IMR-90 (cell line): ENCODE data around the gene AGAP2. TPM values are rescaled to one million over a fixed set of nuclear protein-coding genes. Genes with fewer than 3 reads are reported as not detected.

ENCODE experiments used
- ATAC-seq: fragments of 200-7000 bp; cut with Tn5 transposase; 2 replicates; pipeline ENCODE4 v1.9.1; 2020; ENCODE audit warnings: low read depth, mild to moderate bottlenecking, moderate library complexity
- BruUV-seq: library from RNA; stranded (reverse); fragments of 400-500 nt; replicated peaks from 2 replicates; lab custom pipeline; 2021; lab: Mats Ljungman, UMichigan
- CTCF ChIA-PET: fragments of 300-600 bp; formaldehyde crosslinking; extraction: SDS; loops from one replicate; lab custom pipeline; 2021; ENCODE audit warnings: antibody characterized with exemption; lab: Yijun Ruan, JAX
- POLR2A ChIA-PET: fragments of 300-600 bp; sonication (Branson Sonifier 250); formaldehyde crosslinking; loops from one replicate; lab custom pipeline; 2022; ENCODE audit warnings: antibody characterized with exemption; ENCODE audit not compliant: unreplicated experiment; lab: Charles Lee
- DNase-seq: peaks from one replicate; pipeline ENCODE4 v3.0.0; 2013
- H2AFZ ChIP-seq: replicated peaks from 2 replicates; pipeline ENCODE3; 2013; ENCODE audit warnings: low read length, mild to moderate bottlenecking; ENCODE audit not compliant: poor library complexity
- H2AK5ac ChIP-seq: 2 replicates; pipeline ENCODE4 v1.6.1; 2013; ENCODE audit warnings: low read depth, low read length, inconsistent platforms
- H2AK9ac ChIP-seq: replicated peaks from 2 replicates; pipeline ENCODE3; 2013; ENCODE audit warnings: mild to moderate bottlenecking, low read depth, low read length, moderate library complexity; ENCODE audit not compliant: poor library complexity
- H2BK120ac ChIP-seq: 2 replicates; pipeline ENCODE4 v1.6.1; 2013; ENCODE audit warnings: low read depth, low read length, inconsistent platforms
- H2BK15ac ChIP-seq: 3 replicates; pipeline ENCODE4 v1.6.1; 2013; ENCODE audit warnings: low read depth, low read length, inconsistent platforms
- H2BK20ac ChIP-seq: 2 replicates; pipeline ENCODE4 v1.6.1; 2013; ENCODE audit warnings: low read depth, mild to moderate bottlenecking, inconsistent platforms, low read length, moderate library complexity
- H2BK5ac ChIP-seq: 2 replicates; pipeline ENCODE4 v1.6.1; 2013; ENCODE audit warnings: mild to moderate bottlenecking, low read depth, low read length, inconsistent platforms; ENCODE audit not compliant: poor library complexity, severe bottlenecking
- H3K14ac ChIP-seq: replicated peaks from 2 replicates; pipeline ENCODE4 v1.6.1; 2013; ENCODE audit warnings: low read depth, low read length, inconsistent platforms
- H3K18ac ChIP-seq: 2 replicates; pipeline ENCODE4 v1.6.1; 2013; ENCODE audit warnings: low read depth, low read length, control low read depth
- H3K23ac ChIP-seq: 2 replicates; pipeline ENCODE4 v1.6.1; 2013; ENCODE audit warnings: low read depth, low read length, inconsistent platforms
- H3K27ac ChIP-seq: 2 replicates; pipeline ENCODE4 v1.5.1; 2013; ENCODE audit warnings: mild to moderate bottlenecking, control low read depth, low read length; ENCODE audit not compliant: insufficient read depth
- H3K27me3 ChIP-seq: 2 replicates; pipeline ENCODE4 v1.6.1; 2013; ENCODE audit warnings: low read length; ENCODE audit not compliant: control insufficient read depth, insufficient read depth
- H3K36me3 ChIP-seq: 2 replicates; pipeline ENCODE4 v1.6.1; 2013; ENCODE audit warnings: low read length, mixed read lengths; ENCODE audit not compliant: control insufficient read depth, insufficient read depth
- H3K4ac ChIP-seq: 2 replicates; pipeline ENCODE4 v1.6.1; 2013; ENCODE audit warnings: low read depth, low read length, inconsistent platforms
- H3K4me1 ChIP-seq: 2 replicates; pipeline ENCODE4 v1.6.1; 2013; ENCODE audit warnings: low read length, mixed read lengths; ENCODE audit not compliant: control insufficient read depth, insufficient read depth
- H3K4me2 ChIP-seq: 2 replicates; pipeline ENCODE4 v1.6.1; 2013; ENCODE audit warnings: low read depth, mild to moderate bottlenecking, control low read depth, low read length, moderate library complexity
- H3K4me3 ChIP-seq: 2 replicates; pipeline ENCODE4 v1.5.1; 2013; ENCODE audit warnings: low read depth, mild to moderate bottlenecking, control low read depth, low read length, moderate library complexity; ENCODE audit not compliant: insufficient read depth
- H3K56ac ChIP-seq: 2 replicates; pipeline ENCODE4 v1.6.1; 2013; ENCODE audit warnings: low read length, inconsistent platforms; ENCODE audit not compliant: insufficient read depth; ENCODE audit errors: extremely low read depth
- H3K79me1 ChIP-seq, 2 experiments: 2 replicates each; pipeline ENCODE4 v1.6.1; 2013; ENCODE audit warnings: low read length in 2 of 2, inconsistent platforms in 1 of 2, low read depth in 1 of 2
- H3K9ac ChIP-seq: 2 replicates; pipeline ENCODE4 v1.6.1; 2013; ENCODE audit warnings: low read depth, low read length, control low read depth
- H3K9me1 ChIP-seq: 2 replicates; pipeline ENCODE4 v1.6.1; 2013; ENCODE audit warnings: low read length, inconsistent platforms; ENCODE audit not compliant: insufficient read depth
- H3K9me3 ChIP-seq: 2 replicates; pipeline ENCODE4 v1.6.1; 2013; ENCODE audit warnings: low read length; ENCODE audit not compliant: control insufficient read depth, insufficient read depth
- H4K20me1 ChIP-seq: 2 replicates; pipeline ENCODE4 v1.6.1; 2013; ENCODE audit warnings: low read length, inconsistent platforms; ENCODE audit not compliant: insufficient read depth
- H4K5ac ChIP-seq: 2 replicates; pipeline ENCODE4 v1.6.1; 2013; ENCODE audit warnings: mild to moderate bottlenecking, low read depth, low read length, control low read depth
- H4K8ac ChIP-seq, 2 experiments: 2 replicates each; pipeline ENCODE4 v1.6.1; 2013; ENCODE audit warnings: low read depth in 2 of 2, low read length in 2 of 2, control low read depth in 1 of 2, inconsistent platforms in 1 of 2
- H4K91ac ChIP-seq: 2 replicates; pipeline ENCODE4 v1.6.1; 2013; ENCODE audit warnings: low read depth, low read length, inconsistent platforms; ENCODE audit not compliant: insufficient read depth
- MAZ ChIP-seq: IDR thresholded peaks from 2 replicates; pipeline ENCODE4 v1.6.1; 2012; ENCODE audit warnings: low read depth, mild to moderate bottlenecking, low read length, improper control_type of control experiment, moderate library complexity, borderline replicate concordance
- MXI1 ChIP-seq: IDR thresholded peaks from 2 replicates; pipeline ENCODE4 v1.6.1; 2012; ENCODE audit warnings: low read depth, mild to moderate bottlenecking, low read length, moderate library complexity, borderline replicate concordance
- POLR2A ChIP-seq: IDR thresholded peaks from 2 replicates; pipeline ENCODE4 v1.6.1; 2012; ENCODE audit warnings: mild to moderate bottlenecking, low read depth, low read length
- RAD21 ChIP-seq: IDR thresholded peaks from 2 replicates; pipeline ENCODE4 v1.6.1; 2012; ENCODE audit warnings: low read length, improper control_type of control experiment
- WGBS, 2 experiments: methylation state at CpG; one replicate each; pipeline versions ENCODE4 v1.1.5 to v1.1.7; 2013; ENCODE audit warnings: missing lambda C conversion rate in 2 of 2; ENCODE audit not compliant: insufficient read length in 1 of 2; ENCODE audit errors: extremely low coverage in 2 of 2; 5-methylcytosine and 5-hydroxymethylcytosine counted together
- dilution Hi-C: fragments of 300-500 bp; cut with HindIII; formaldehyde crosslinking; loops from one replicate; pipeline ENCODE4 v1.14.3; 2018; ENCODE audit warnings: low sequenced_read_pairs; ENCODE audit not compliant: unreplicated experiment
- in situ Hi-C: fragments of 300-500 bp; cut with MboI; formaldehyde crosslinking; loops from 3 replicates; pipeline ENCODE4 v1.14.3; 2019; ENCODE audit warnings: low sequenced_read_pairs, inconsistent platforms, mixed read lengths
- intact Hi-C: fragments of 100-400 bp; cut with micrococcal nuclease; formaldehyde crosslinking; loops from 2 replicates; pipeline ENCODE4 v1.10.0; 2022
- polyA plus RNA-seq, 3 experiments: library from polyadenylated mRNA; depleted of rRNA; stranded (reverse); fragments of >200 nt; gene quantifications; 2 replicates each; pipeline ENCODE4 v1.2.3, GENCODE V29; 2012; ENCODE audit warnings: low replicate concordance in 1 of 3
- total RNA-seq: library from RNA; depleted of rRNA; stranded (reverse); fragments of >200 nt; gene quantifications from 2 replicates; pipeline ENCODE4 v1.2.3, GENCODE V29; 2012

The AGAP2 gene
- total and polyA plus RNA-seq, 2 of the 4 experiments (the other 2 are of a cell fraction), result 0.03 to 0.18 TPM

GRCh38 chr12:57712701-57713100, 25.8 kb downstream of the AGAP2 start:
- H4K8ac ChIP-seq, result no peak overlapping the region
- no peak for ATAC-seq
- no peak overlapping the region for H3K18ac ChIP-seq
- peaks cover 25% of the 10 kb centered on the region for H3K36me3 ChIP-seq
- H2BK120ac ChIP-seq, result no peak overlapping the region
- no peaks in the 10 kb centered on the region for H3K4me1 ChIP-seq
- H2BK5ac ChIP-seq, result no peak overlapping the region
- no peak overlapping the region for H3K4me2 ChIP-seq
- H3K9me3 ChIP-seq, result no peaks in the 10 kb centered on the region
- no peaks in the 10 kb centered on the region; a peak in 1 of 4 replicates for H3K79me1 ChIP-seq
- H2BK20ac ChIP-seq, result no peak overlapping the region
- no peak overlapping the region for H3K4ac ChIP-seq
- intact Hi-C loops, result no loop called here
- dilution Hi-C loops, result no loop called here
- H3K27ac ChIP-seq, result no peak overlapping the region
- no peak overlapping the region for H3K14ac ChIP-seq
- H4K20me1 ChIP-seq, result no peaks in the 10 kb centered on the region
- no peak overlapping the region for H3K4me3 ChIP-seq
- ChIA-PET POLR2A (no interaction called here), CTCF (interaction anchor here (1.6 kb wide), 1 partner anchor 19 kb away, joined by 3 read pairs; the partner anchor contains the start of gene OS9)
- no peak overlapping the region for H3K56ac ChIP-seq
- H3K9ac ChIP-seq, result no peak overlapping the region
- no peak for DNase-seq
- TF ChIP-seq POLR2A (no peak), RAD21 (no peak), MAZ (no peak), MXI1 (no peak)
- no peak overlapping the region for H4K91ac ChIP-seq
- no peak overlapping the region for H2AFZ ChIP-seq
- no peaks in the 10 kb centered on the region for H3K27me3 ChIP-seq
- BruUV-seq, result no TSS peak
- H3K23ac ChIP-seq, result no peak overlapping the region
- H3K9me1 ChIP-seq, result no peaks in the 10 kb centered on the region
- no peak overlapping the region for H4K5ac ChIP-seq
- WGBS, 2 experiments, result no CpG with 5 or more reads among the region's 3 CpGs
- H2AK9ac ChIP-seq, result no peak overlapping the region
- in situ Hi-C loops, result no loop called here
- no peak overlapping the region for H2AK5ac ChIP-seq
- H2BK15ac ChIP-seq, result no peak overlapping the region
